CD4-positive, alpha-beta T cell treated with Interleukin-1 beta for 1 hour (primary cell): Measurements from ENCODE around the gene OARD1.
"Not testable (repeated sequence)": the region's sequence is repeated elsewhere in the genome, so short reads cannot be mapped to it uniquely, and the experiment has no call there.

ENCODE experiments used
- DNase-seq, 2 donors: peaks; one replicate each; pipeline ENCODE4 v3.0.0-alpha.2; 2020 to 2022

OARD1 gene

GRCh38 chr6:41025966-41026530 is 46.1 kb downstream of the OARD1 start:
- no peak for DNase-seq

GRCh38 chr6:41023114-41023513 is 49.0 kb downstream of the OARD1 start:
- DNase-seq = no peak

- DNase-seq = no peak
Measured at GRCh38 chr6:41022294-41022693, 49.9 kb downstream of the OARD1 start.

GRCh38 chr6:41021832-41022231 is 50.3 kb downstream of the OARD1 start:
- DNase-seq = no peak

GRCh38 chr6:41017663-41018062 is 54.5 kb downstream of the OARD1 start:
- DNase-seq = no peak

- DNase-seq = not testable (repeated sequence)
Measured at GRCh38 chr6:41015860-41016259, 56.3 kb downstream of the OARD1 start.

GRCh38 chr6:41014780-41015179 is 57.4 kb downstream of the OARD1 start:
- no peak for DNase-seq
